Hematopoietic multipotent progenitor cell treated with erythropoietin and hydrocortisone succinate and interleukin-3 and kit ligand, for 15 days (in vitro differentiated cells): ENCODE measurements around the gene NDUFS5.
A peak's percentile ranks its signal among the peaks of the same experiment; 100 is the strongest.
"Not testable (repeated sequence)": the region's sequence is repeated elsewhere in the genome, so short reads cannot be mapped to it uniquely, and the experiment has no call there.

Experiments used
- DNase-seq: peaks from one replicate; pipeline ENCODE4 v3.0.0-alpha.2; 2015; ENCODE audit warnings: low spot score

NDUFS5 gene

GRCh38 chr1:39026051-39026865, at the start of gene NDUFS5:
Gene NDUFS5, plus strand, starts transcription at chr1:39026350. Its CDS starts 2,375 bp downstream, at chr1:39028725.
- DNase-seq: peak; percentile 73

DNA sequence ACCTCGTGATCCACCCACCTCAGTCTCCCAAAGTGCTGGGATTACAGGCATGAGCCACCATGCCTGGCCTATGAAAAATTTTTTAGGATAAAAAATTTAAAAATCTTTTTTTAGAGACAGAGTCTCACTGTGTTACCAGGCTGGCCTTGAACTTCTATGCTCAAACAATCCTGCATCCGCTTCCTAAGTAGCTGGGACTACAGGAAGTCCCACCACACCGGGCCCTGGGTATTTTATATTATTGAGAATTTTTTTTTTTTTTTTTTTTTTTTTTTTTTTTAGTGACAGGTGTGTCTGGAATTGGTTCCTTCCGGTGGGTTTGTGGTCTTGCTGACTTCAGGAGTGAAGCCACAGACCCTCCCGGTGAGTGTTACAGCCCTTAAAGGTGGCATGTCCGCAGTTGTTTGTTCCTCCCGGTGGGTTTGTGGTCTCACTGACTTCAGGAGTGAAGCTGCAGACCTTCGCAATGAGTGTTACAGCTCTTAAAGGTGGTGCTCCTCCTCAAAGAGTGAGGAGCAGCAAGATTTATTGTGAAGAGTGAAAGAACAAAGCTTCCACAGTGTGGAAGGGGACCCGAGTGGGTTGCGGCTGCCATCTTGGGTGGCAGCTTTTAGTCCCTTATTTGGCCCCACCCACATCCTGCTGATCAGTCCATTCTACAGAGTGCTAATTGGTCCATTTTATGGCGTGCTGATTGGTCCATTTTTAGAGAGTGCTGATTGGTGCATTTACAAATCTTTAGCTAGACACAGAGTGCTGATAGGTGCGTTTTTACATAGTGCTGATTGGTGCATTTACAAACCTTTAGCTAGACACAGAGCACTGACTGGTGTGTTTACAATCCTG, 48.5 kb upstream of the NDUFS5 start:
- DNase-seq: not testable (repeated sequence)

GRCh38 chr1:38978245-38978542, 48.0 kb upstream of the NDUFS5 start:
- not testable (repeated sequence) for DNase-seq

GRCh38 chr1:38979380-38979779, 46.8 kb upstream of the NDUFS5 start:
- DNase-seq: not testable (repeated sequence)

- no peak for DNase-seq
Observed at GRCh38 chr1:38989979-38990378, 36.2 kb upstream of the NDUFS5 start.

- peak; percentile 27 for DNase-seq
Observed at GRCh38 chr1:38990386-38990737, 35.8 kb upstream of the NDUFS5 start.

DNA sequence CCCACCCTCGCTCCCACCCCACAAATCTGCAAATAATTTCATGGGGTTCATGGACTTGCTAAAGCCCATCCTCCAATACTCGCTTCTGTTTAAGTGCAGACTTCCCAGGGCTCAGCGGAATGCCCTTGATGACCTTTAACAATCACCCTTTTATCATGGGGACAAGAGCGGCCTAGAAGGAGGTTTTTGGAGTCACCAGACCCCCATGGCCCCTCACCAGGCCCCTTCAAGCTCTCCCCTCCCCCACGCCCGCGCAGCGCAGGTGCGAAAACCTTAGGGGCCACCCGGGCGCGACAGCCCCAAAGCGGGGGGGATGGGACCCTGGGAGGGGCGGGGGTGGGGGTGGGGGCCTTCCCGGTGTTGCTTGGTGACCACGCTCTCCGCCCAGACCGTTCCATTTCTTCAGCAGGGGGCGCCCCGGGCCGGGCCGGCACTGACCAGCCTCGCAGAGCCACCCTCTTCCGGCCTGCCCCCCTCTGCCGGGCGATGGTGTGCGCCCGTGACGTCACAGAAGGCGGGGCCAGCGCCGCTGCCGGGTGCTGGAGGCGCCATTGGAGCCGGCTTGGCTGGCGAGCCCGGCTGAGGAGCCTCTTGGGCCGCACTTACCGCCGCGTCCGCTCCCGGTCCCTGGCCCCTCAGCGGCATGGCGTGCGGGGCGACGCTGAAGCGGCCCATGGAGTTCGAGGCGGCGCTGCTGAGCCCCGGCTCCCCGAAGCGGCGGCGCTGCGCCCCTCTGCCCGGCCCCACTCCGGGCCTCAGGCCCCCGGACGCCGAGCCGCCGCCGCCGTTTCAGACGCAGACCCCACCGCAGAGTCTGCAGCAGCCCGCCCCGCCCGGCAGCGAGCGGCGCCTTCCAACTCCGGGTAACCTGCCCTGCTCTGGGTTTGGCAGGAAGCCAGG, 35.2 kb upstream of the NDUFS5 start, which contains the start of gene AKIRIN1:
Gene AKIRIN1, plus strand, starts transcription at position 539 of the 900 bp plus-strand sequence. Its CDS starts 105 bp downstream, at position 644.
- peak; percentile 94 for DNase-seq

DNA sequence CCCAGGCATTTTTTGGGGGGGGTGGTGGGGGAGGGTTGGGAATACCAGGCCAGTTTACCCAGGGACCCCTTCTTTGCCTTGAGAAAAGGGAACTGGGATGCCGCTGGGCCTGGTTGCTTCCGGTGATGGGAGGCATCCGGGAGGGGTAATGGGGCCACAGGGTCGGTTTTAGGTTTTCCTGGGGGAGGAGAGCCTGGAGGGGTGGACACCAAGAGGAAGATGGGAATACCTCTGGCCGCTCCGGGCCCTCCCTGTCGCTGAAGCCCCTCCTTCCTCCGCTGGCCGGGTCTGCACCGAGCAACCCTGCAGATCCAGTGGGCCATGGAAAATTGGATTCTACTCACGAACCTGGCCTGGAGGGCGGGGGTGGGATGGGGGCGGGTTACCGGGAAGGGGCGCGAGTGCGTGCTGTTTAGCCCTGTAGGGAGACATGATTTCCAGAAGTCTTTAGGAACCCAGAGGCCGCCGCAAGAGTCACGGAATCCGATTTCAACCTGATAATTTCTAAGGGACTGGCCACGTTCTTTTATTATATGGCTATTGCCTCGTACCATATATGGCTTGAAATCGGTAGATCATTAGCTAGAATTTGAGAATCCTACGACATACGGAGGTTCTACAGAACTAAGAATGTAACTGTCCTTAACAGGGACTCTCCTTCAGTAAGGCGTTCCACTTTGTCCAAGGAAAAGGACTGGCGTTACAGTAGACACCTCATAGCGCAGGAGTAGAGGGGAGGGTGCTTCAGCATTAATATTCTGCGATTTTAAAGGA, 34.3 kb upstream of the NDUFS5 start:
- peak; percentile 22 for DNase-seq

- DNase-seq: no peak
Observed at GRCh38 chr1:38992412-38993111, 33.6 kb upstream of the NDUFS5 start.

GRCh38 chr1:38994196-38994595, 32.0 kb upstream of the NDUFS5 start:
- no peak for DNase-seq

- DNase-seq: no peak
Observed at GRCh38 chr1:38997034-38997900, 28.9 kb upstream of the NDUFS5 start.

DNA sequence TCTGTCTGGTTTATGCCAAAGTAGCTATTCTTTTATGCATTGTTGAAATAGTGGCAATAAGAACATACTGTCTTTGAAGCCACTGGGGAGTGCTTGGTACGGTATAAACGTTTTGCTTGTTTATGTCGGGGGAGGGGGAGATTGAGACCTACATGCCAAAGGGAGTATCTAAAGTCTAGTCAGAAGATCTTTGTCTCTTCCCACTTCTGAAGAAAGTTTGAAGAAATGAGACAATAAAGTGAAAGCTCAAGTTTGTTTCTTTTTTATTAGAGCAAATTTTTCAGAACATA, 28.3 kb upstream of the NDUFS5 start:
- no peak for DNase-seq

- no peak for DNase-seq
Observed at GRCh38 chr1:39001516-39002421, 24.4 kb upstream of the NDUFS5 start.

- no peak for DNase-seq
Observed at GRCh38 chr1:39003281-39003680, 22.9 kb upstream of the NDUFS5 start.

DNA sequence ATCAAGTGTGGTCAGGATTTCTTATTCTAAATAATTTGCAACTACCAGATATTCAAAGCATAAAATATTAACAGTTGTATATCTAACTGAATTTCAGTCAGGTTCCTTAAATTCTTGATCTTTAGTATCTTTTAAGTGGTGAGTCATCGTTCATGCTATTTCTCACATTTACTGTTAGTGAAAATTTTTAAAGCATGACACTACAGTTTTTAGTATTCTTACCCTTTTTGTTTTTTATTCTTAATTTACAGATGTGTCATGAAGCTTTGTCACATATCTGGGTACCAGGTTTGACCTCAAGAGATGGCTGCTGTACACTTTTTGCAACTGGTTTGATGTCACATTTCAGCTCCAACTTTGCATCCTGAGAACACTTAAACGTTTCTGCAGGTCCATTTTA, 22.4 kb upstream of the NDUFS5 start:
- no peak for DNase-seq

GRCh38 chr1:39006287-39006686, 19.9 kb upstream of the NDUFS5 start:
- no peak for DNase-seq

- DNase-seq: no peak
Observed at GRCh38 chr1:39006726-39007645, 19.2 kb upstream of the NDUFS5 start.

- not testable (repeated sequence) for DNase-seq
Observed at GRCh38 chr1:39014956-39015355, 11.2 kb upstream of the NDUFS5 start.
